ENCODE results near the gene GJD2.

The GJD2 gene

DNA sequence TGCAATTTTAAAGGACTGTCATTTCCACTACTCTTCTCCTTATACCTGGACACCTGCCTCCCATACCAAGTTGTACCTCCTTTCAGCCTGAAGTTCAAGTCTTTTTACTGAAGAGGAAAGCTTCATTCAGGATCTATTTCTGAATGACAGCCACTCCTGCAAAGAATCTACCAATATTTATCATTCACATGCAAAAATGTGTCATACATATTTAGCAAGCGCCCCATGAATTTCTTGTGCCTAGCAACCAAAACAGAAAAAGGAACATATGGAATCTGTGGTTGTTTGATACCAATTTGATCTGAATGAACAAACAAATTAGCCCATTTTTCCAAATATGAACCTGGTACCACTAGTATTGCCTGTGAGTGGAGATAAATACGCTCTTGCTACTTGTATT lies 16.8 kb downstream of the GJD2 start:
- Histone ChIP-seq H3K27me3 (ENCODE audit: control insufficient read depth, insufficient read depth, low read length) (no peaks in the 10 kb centered on the region), H3K4me1 (ENCODE audit: control insufficient read depth, low read depth, low read length) (no peaks in the 10 kb centered on the region), H3K27ac (ENCODE audit: low read length) (no peak overlapping the region), H3K9me3 (ENCODE audit: control insufficient read depth, low read depth, low read length) (no peaks in the 10 kb centered on the region), H3K4me3 (ENCODE audit: low read length) (no peak overlapping the region), H3K9ac (ENCODE audit: low read length) (no peak overlapping the region), H3K36me3 (ENCODE audit: control insufficient read depth, low read depth, low read length) (no peaks in the 10 kb centered on the region)

DNA sequence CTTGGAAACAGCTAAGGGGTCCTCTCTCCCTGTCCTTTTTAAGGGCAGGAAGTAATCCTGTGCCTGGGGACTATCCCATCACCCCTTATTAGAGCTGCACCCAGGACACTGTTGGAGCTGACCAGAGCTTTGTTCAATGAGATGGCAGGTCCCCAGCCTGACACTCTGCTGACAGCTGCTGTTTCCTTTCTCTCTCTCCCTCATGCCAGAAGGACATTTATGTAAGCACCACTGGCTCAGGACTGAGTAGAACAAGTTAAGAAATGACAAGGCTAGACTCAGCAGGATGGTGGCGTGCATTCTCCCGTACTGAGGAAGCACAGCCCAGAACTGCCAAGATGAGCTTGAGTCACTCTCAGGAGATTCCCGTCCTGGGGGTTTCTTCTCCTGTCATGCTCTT lies 17.3 kb downstream of the GJD2 start:
- H3K4me3 ChIP-seq (ENCODE audit: low read length), result no peak overlapping the region
- H3K36me3 ChIP-seq (ENCODE audit: control insufficient read depth, low read depth, low read length), result no peaks in the 10 kb centered on the region
- no peaks in the 10 kb centered on the region for H3K27me3 ChIP-seq (ENCODE audit: control insufficient read depth, insufficient read depth, low read length)
- H3K9me3 ChIP-seq (ENCODE audit: control insufficient read depth, low read depth, low read length), result no peaks in the 10 kb centered on the region
- no peak overlapping the region for H3K9ac ChIP-seq (ENCODE audit: low read length)
- H3K4me1 ChIP-seq (ENCODE audit: control insufficient read depth, low read depth, low read length), result no peaks in the 10 kb centered on the region
- H3K27ac ChIP-seq (ENCODE audit: low read length), result no peak overlapping the region

DNA sequence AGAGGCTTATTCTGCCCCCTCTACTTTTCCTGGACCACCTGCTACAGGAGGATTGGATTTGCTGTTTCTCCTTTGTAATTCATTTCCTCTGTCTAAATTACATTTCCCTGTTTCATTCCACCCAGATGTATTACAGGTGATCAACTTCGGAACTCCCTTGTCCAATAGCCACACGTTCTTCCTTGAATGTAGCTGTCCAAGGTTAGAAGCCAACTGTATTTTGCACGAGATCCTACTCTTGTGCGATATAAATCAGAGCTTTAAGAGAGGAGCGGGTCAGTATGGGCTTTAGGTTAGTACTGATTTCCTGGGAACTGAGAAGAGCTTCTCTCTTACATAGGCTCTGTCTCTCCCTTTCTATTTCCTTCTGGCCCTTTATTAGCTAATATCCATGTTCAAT lies 20.5 kb downstream of the GJD2 start:
- Histone ChIP-seq H3K9ac (ENCODE audit: low read length) (no peak overlapping the region), H3K36me3 (ENCODE audit: control insufficient read depth, low read depth, low read length) (no peaks in the 10 kb centered on the region), H3K27me3 (ENCODE audit: control insufficient read depth, insufficient read depth, low read length) (no peaks in the 10 kb centered on the region), H3K4me1 (ENCODE audit: control insufficient read depth, low read depth, low read length) (peaks cover under 1% of the 10 kb centered on the region), H3K9me3 (ENCODE audit: control insufficient read depth, low read depth, low read length) (no peaks in the 10 kb centered on the region), H3K4me3 (ENCODE audit: low read length) (no peak overlapping the region), H3K27ac (ENCODE audit: low read length) (no peak overlapping the region)

DNA sequence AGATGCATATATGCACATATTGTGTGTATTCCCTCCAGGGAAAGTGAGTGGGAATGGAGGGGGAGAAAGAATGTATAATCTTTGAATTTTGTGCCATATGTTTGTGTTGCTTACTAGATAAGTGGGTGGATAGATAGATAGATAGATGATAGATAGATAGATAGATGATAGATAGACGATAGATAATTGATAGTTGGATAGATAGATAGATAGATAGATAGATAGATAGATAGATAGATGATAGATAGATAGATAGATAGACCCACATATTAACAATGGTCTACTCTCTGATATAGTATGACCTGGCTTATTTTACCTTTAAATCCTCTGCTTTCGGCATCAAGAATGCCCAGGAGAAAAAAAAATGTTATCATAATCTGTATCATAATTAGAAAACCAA lies 21.2 kb downstream of the GJD2 start:
- Histone ChIP-seq H3K27me3 (ENCODE audit: control insufficient read depth, insufficient read depth, low read length) (no peaks in the 10 kb centered on the region), H3K9me3 (ENCODE audit: control insufficient read depth, low read depth, low read length) (no peaks in the 10 kb centered on the region), H3K4me3 (ENCODE audit: low read length) (no peak overlapping the region), H3K9ac (ENCODE audit: low read length) (no peak overlapping the region), H3K27ac (ENCODE audit: low read length) (no peak overlapping the region), H3K36me3 (ENCODE audit: control insufficient read depth, low read depth, low read length) (no peaks in the 10 kb centered on the region), H3K4me1 (ENCODE audit: control insufficient read depth, low read depth, low read length) (peaks cover 7% of the 10 kb centered on the region)

DNA sequence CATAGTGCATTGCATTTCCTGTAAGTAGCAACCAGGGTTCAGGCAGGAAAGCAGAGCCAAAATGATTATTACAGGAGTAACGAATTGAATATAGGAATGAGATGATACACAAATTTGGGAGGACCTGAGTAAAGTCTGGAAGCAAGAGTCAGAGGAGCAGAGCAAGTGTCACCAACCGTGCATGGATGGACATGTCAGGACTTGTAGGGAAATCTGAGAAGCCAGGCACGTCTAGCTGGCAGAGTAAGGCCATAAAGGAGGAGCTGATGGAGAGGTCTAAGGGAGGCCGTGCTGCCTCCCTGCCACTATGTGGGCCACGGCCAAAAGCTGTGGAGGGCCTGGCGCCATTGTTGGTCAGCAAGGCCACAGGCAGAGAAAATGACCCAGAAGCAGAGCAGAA lies 22.4 kb downstream of the GJD2 start:
- H3K27me3 ChIP-seq (ENCODE audit: control insufficient read depth, insufficient read depth, low read length), result no peaks in the 10 kb centered on the region
- no peak overlapping the region for H3K27ac ChIP-seq (ENCODE audit: low read length)
- no peaks in the 10 kb centered on the region for H3K36me3 ChIP-seq (ENCODE audit: control insufficient read depth, low read depth, low read length)
- no peaks in the 10 kb centered on the region for H3K9me3 ChIP-seq (ENCODE audit: control insufficient read depth, low read depth, low read length)
- no peak overlapping the region for H3K9ac ChIP-seq (ENCODE audit: low read length)
- H3K4me1 ChIP-seq (ENCODE audit: control insufficient read depth, low read depth, low read length), result peaks cover 7% of the 10 kb centered on the region
- no peak overlapping the region for H3K4me3 ChIP-seq (ENCODE audit: low read length)

DNA sequence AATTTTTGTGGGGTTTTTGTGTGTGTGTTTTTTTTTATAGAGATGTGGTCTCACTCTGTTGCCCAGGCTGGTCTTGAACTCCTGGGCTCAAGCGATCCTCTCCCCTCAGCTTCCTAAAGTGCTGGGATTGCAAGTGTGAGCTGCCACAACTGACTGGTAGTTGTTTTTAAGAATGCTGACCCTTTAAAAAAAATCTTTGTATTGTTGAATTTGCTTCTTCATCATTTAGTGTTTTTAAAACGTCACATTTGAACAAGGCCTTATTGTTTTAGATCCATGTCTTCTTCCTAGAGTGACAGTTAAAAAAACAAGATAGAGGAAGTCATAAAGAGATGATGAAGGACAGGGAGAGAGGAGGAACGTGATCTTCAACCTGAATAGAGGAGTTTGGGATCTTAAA lies 24.1 kb downstream of the GJD2 start:
- H3K4me1 ChIP-seq (ENCODE audit: control insufficient read depth, low read depth, low read length), result peaks cover 19% of the 10 kb centered on the region
- H3K4me3 ChIP-seq (ENCODE audit: low read length), result no peak overlapping the region
- H3K36me3 ChIP-seq (ENCODE audit: control insufficient read depth, low read depth, low read length), result no peaks in the 10 kb centered on the region
- H3K9me3 ChIP-seq (ENCODE audit: control insufficient read depth, low read depth, low read length), result no peaks in the 10 kb centered on the region
- no peaks in the 10 kb centered on the region for H3K27me3 ChIP-seq (ENCODE audit: control insufficient read depth, insufficient read depth, low read length)
- H3K27ac ChIP-seq (ENCODE audit: low read length), result no peak overlapping the region
- no peak overlapping the region for H3K9ac ChIP-seq (ENCODE audit: low read length)

DNA sequence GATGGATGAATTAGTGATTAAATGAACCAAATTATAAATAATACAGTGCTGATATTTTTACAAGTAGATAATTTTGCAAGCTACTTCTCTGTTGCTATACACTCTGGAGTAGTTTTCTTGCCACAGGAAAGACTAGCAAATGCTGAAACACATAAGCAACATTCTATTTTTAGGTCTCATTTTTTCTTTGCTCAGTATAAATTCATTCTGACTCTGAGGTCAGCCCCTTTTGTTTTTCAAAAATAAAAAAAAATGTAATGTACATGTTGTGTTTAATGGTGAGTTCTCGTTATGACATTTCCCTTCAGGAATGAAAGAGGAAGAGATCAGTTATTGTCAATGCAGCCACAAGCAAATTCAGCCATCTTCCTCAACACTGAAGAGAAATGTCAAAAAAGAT lies 24.9 kb downstream of the GJD2 start:
- no peak overlapping the region for H3K9ac ChIP-seq (ENCODE audit: low read length)
- no peaks in the 10 kb centered on the region for H3K27me3 ChIP-seq (ENCODE audit: control insufficient read depth, insufficient read depth, low read length)
- no peaks in the 10 kb centered on the region for H3K9me3 ChIP-seq (ENCODE audit: control insufficient read depth, low read depth, low read length)
- H3K36me3 ChIP-seq (ENCODE audit: control insufficient read depth, low read depth, low read length), result no peaks in the 10 kb centered on the region
- H3K27ac ChIP-seq (ENCODE audit: low read length), result no peak overlapping the region
- H3K4me3 ChIP-seq (ENCODE audit: low read length), result no peak overlapping the region
- peaks cover 21% of the 10 kb centered on the region for H3K4me1 ChIP-seq (ENCODE audit: control insufficient read depth, low read depth, low read length)

DNA sequence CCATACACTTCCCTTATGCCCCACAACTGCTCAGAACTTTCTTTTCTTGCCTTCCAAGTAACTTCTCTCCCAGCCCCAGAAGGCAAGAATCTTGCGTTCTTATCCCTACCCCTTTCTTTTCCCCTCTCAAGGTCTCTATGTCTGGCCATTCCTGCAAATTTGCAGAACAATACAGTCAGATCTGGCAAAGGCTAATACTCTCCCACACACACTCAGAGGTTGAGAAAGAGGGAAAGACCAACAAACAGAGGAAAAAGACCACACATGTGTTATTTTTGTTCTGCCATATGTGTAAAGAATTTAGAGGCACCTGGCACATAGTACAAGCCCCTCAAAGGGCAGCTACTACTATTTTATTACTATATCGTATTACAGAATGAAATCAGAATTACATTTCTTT lies 25.7 kb downstream of the GJD2 start:
- no peak overlapping the region for H3K4me3 ChIP-seq (ENCODE audit: low read length)
- no peaks in the 10 kb centered on the region for H3K9me3 ChIP-seq (ENCODE audit: control insufficient read depth, low read depth, low read length)
- peaks cover 21% of the 10 kb centered on the region for H3K4me1 ChIP-seq (ENCODE audit: control insufficient read depth, low read depth, low read length)
- H3K36me3 ChIP-seq (ENCODE audit: control insufficient read depth, low read depth, low read length), result no peaks in the 10 kb centered on the region
- H3K27ac ChIP-seq (ENCODE audit: low read length), result no peak overlapping the region
- no peak overlapping the region for H3K9ac ChIP-seq (ENCODE audit: low read length)
- no peaks in the 10 kb centered on the region for H3K27me3 ChIP-seq (ENCODE audit: control insufficient read depth, insufficient read depth, low read length)

DNA sequence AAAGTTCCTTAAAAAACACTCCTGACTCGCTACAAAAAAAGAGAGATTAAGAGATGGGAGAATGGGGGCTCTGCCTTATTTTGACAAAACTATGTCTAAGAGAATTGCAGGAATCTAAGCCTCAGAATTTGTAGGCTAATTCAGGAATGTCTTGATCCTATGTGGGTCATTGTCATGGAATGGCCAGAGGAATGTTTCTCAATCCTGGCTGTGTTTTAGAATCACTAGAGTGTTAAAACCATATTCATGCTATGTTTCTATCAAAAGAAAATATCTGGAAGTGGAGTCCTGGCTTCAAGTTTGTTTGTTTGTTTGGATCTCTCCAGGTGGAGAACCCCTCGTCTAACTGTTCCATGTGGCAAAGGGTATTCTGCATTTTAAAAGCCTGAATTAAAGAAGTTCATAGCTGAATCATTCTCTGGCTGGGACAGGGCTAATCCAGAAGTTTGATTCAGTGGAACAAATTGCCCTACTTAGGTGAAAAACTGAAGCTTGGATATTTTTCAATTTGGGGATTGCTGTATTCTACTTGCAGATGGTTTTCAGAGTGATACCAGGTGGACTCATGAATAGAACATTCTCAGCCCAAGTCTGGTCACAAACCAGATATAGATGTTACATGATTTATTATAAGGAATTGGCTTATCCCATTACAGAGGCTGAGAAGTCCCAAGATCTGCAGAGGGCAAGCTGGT lies 28.2 kb downstream of the GJD2 start:
- no peak overlapping the region for H3K4me3 ChIP-seq (ENCODE audit: low read length)
- H3K9ac ChIP-seq (ENCODE audit: low read length), result no peak overlapping the region
- H3K4me1 ChIP-seq (ENCODE audit: control insufficient read depth, low read depth, low read length), result peaks cover 27% of the 10 kb centered on the region
- H3K27ac ChIP-seq (ENCODE audit: low read length), result no peak overlapping the region
- H3K36me3 ChIP-seq (ENCODE audit: control insufficient read depth, low read depth, low read length), result no peaks in the 10 kb centered on the region
- no peaks in the 10 kb centered on the region for H3K9me3 ChIP-seq (ENCODE audit: control insufficient read depth, low read depth, low read length)
- no peaks in the 10 kb centered on the region for H3K27me3 ChIP-seq (ENCODE audit: control insufficient read depth, insufficient read depth, low read length)

DNA sequence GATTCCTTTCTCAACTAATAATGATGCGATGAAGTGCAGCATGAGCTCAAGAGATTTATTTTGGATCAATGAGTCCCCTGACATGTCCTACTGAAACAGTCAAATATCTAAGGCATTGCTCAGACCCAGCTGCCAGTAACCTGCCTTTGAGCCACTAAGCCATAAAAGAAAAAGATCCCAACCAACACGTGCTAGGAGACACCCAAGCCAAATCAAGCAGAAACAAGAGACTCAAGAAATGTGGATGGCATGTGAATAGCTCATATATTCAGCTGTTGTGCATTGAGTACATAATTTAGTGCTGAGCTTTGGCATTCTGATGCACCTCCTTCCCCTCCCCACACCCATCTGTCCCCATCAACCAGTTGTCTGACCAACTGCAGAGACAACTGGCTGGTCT lies 29.2 kb downstream of the GJD2 start:
- no peak overlapping the region for H3K4me3 ChIP-seq (ENCODE audit: low read length)
- H3K27me3 ChIP-seq (ENCODE audit: control insufficient read depth, insufficient read depth, low read length), result no peaks in the 10 kb centered on the region
- H3K9ac ChIP-seq (ENCODE audit: low read length), result no peak overlapping the region
- H3K4me1 ChIP-seq (ENCODE audit: control insufficient read depth, low read depth, low read length), result peaks cover 31% of the 10 kb centered on the region
- no peaks in the 10 kb centered on the region for H3K36me3 ChIP-seq (ENCODE audit: control insufficient read depth, low read depth, low read length)
- H3K9me3 ChIP-seq (ENCODE audit: control insufficient read depth, low read depth, low read length), result no peaks in the 10 kb centered on the region
- no peak overlapping the region for H3K27ac ChIP-seq (ENCODE audit: low read length)

DNA sequence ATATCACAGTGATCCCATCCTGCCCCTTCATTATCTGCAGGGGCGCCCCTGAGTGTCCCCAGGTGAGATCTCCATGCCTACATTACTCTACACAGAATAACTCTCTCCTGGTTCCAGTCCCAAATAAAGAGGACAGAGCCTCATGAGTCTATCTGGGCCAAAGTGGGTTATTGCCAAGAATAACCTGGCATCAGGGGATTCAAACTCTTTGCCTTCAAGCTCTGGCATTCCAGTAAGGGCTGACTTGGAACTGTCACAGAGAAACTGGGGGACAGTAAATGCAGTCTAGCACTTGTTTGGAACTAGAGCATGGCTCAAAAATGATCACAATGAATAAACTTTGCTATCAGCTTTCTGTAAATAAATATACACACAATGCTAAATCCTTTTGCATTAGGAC lies 30.3 kb downstream of the GJD2 start:
- Histone ChIP-seq H3K36me3 (ENCODE audit: control insufficient read depth, low read depth, low read length) (no peaks in the 10 kb centered on the region), H3K9ac (ENCODE audit: low read length) (no peak overlapping the region), H3K27ac (ENCODE audit: low read length) (no peak overlapping the region), H3K27me3 (ENCODE audit: control insufficient read depth, insufficient read depth, low read length) (no peaks in the 10 kb centered on the region), H3K9me3 (ENCODE audit: control insufficient read depth, low read depth, low read length) (no peaks in the 10 kb centered on the region), H3K4me3 (ENCODE audit: low read length) (no peak overlapping the region), H3K4me1 (ENCODE audit: control insufficient read depth, low read depth, low read length) (peaks cover 31% of the 10 kb centered on the region)

DNA sequence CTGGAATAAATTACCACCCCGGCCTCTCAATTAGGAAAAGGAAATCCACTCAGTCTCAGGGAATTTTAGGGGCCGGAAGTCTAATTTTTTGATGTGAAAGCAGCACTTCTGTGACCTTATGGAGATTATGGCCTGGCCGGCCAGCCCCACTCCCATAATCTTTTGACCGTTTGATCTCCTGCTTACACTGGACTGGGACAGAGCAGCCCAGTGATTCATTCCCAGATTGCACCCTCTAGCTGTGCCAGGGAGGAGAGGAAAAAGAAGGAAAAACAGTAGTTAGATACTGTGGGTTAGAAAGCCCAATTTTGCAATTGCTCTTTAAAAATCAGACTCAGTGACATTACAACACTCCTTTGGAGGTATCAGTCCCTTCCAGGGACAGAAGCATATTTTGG lies 32.4 kb downstream of the GJD2 start:
- Histone ChIP-seq H3K4me1 (ENCODE audit: control insufficient read depth, low read depth, low read length) (peaks cover 24% of the 10 kb centered on the region), H3K9me3 (ENCODE audit: control insufficient read depth, low read depth, low read length) (no peaks in the 10 kb centered on the region), H3K4me3 (ENCODE audit: low read length) (no peak overlapping the region), H3K9ac (ENCODE audit: low read length) (no peak overlapping the region), H3K36me3 (ENCODE audit: control insufficient read depth, low read depth, low read length) (no peaks in the 10 kb centered on the region), H3K27me3 (ENCODE audit: control insufficient read depth, insufficient read depth, low read length) (no peaks in the 10 kb centered on the region), H3K27ac (ENCODE audit: low read length) (no peak overlapping the region)
